IPS-20b (cell line): ENCODE results near the gene OST4.

Experiments used
- H3K27ac ChIP-seq: one replicate; pipeline ENCODE4 v1.5.1; 2013; ENCODE audit warnings: low read length
- H3K27me3 ChIP-seq: 2 replicates; pipeline ENCODE4 v1.6.1; 2013; ENCODE audit warnings: mild to moderate bottlenecking, low read length, inconsistent platforms; ENCODE audit not compliant: insufficient read depth
- H3K36me3 ChIP-seq: 2 replicates; pipeline ENCODE4 v1.6.1; 2013; ENCODE audit warnings: low read depth, mild to moderate bottlenecking, inconsistent platforms, low read length, moderate library complexity; ENCODE audit not compliant: insufficient read depth
- H3K4me1 ChIP-seq: 2 replicates; pipeline ENCODE4 v1.6.1; 2013; ENCODE audit warnings: mild to moderate bottlenecking, control low read depth, inconsistent platforms, low read length, moderate library complexity; ENCODE audit not compliant: insufficient read depth
- H3K4me3 ChIP-seq: 2 replicates; pipeline ENCODE4 v1.5.1; 2013; ENCODE audit warnings: mild to moderate bottlenecking, low read length, inconsistent platforms
- H3K9ac ChIP-seq: 2 replicates; pipeline ENCODE4 v1.6.1; 2013; ENCODE audit warnings: low read depth, mild to moderate bottlenecking, inconsistent platforms, low read length, moderate library complexity
- H3K9me3 ChIP-seq: 2 replicates; pipeline ENCODE4 v1.6.1; 2013; ENCODE audit warnings: mild to moderate bottlenecking, low read depth, low read length, inconsistent platforms; ENCODE audit not compliant: insufficient read depth

Gene OST4

GRCh38 chr2:27025281-27025800 lies 46.1 kb downstream of the OST4 start:
- Histone ChIP-seq H3K4me1 (no peaks in the 10 kb centered on the region; the same call in 1 of the 2 replicates), H3K36me3 (no peaks in the 10 kb centered on the region)

DNA sequence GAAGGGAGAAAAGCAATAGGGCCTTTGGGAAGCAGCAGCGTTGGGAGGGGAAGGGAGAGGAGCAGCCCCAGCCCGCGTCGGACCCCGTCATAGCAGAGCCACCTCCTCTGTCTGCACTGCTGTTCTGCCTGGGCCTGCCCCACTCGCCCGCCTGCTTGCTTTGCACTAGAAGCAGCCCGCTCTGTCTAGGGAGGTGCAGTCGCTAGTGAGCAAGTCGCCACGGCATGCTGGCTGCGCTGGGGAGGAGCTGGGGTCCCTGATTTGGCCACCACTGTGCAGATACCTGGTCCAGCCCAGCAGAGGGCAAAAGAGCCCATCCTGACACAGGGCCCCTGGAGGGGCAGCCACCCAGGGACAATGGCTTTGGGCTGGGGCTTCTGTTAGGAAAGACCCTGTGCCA lies 46.6 kb downstream of the OST4 start:
- H3K36me3 ChIP-seq, result no peaks in the 10 kb centered on the region
- H3K27ac ChIP-seq, result no peak overlapping the region
- no peak overlapping the region for H3K9ac ChIP-seq
- no peaks in the 10 kb centered on the region for H3K9me3 ChIP-seq
- H3K4me3 ChIP-seq, result no peak overlapping the region
- no peaks in the 10 kb centered on the region for H3K27me3 ChIP-seq
- H3K4me1 ChIP-seq, result no peaks in the 10 kb centered on the region; the same call in 1 of the 2 replicates

More at GRCh38 chr2:27025281-27025800, 46.1 kb downstream of the OST4 start:
- H3K4me3 ChIP-seq, result no peak overlapping the region
- H3K27ac ChIP-seq, result no peak overlapping the region
- no peaks in the 10 kb centered on the region for H3K9me3 ChIP-seq
- H3K27me3 ChIP-seq, result no peaks in the 10 kb centered on the region
- no peak overlapping the region for H3K9ac ChIP-seq

DNA sequence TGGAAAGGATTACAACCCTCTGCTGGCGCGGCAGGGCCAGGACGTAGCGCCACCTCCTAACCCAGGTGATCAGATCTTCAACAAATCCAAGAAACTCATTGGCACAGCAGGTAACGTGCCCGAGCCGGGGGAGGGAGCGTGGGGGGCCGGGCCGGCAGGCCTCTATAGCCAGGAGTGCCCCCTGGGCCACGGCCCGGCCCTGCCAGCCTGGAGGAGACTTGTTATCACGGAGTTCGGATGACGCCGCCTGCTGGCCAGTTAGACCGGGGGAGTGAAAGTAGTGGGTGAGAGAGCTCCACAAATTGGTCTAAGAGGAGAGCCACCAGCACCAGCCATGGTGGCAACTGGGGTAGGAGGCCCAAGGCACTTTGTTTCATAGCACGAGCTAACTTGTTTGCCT lies 47.3 kb downstream of the OST4 start:
- Histone ChIP-seq H3K4me3 (no peak overlapping the region), H3K27me3 (no peaks in the 10 kb centered on the region), H3K27ac (no peak overlapping the region), H3K36me3 (no peaks in the 10 kb centered on the region), H3K9ac (no peak overlapping the region), H3K4me1 (no peaks in the 10 kb centered on the region; the same call in 1 of the 2 replicates), H3K9me3 (no peaks in the 10 kb centered on the region)

- Histone ChIP-seq H3K36me3 (no peaks in the 10 kb centered on the region), H3K4me3 (no peak overlapping the region), H3K9me3 (no peaks in the 10 kb centered on the region), H3K27me3 (no peaks in the 10 kb centered on the region), H3K4me1 (no peaks in the 10 kb centered on the region; the same call in 1 of the 2 replicates), H3K27ac (no peak overlapping the region), H3K9ac (no peak overlapping the region)
These were observed 47.7 kb downstream of the OST4 start for GRCh38 chr2:27023740-27024139.

GRCh38 chr2:27021253-27022049 lies 50.0 kb downstream of the OST4 start:
- no peak overlapping the region for H3K27ac ChIP-seq
- H3K36me3 ChIP-seq, result no peaks in the 10 kb centered on the region
- no peaks in the 10 kb centered on the region for H3K9me3 ChIP-seq
- H3K4me1 ChIP-seq, result no peaks in the 10 kb centered on the region; the same call in 1 of the 2 replicates
- no peak overlapping the region for H3K9ac ChIP-seq
- no peaks in the 10 kb centered on the region for H3K27me3 ChIP-seq
- H3K4me3 ChIP-seq, result no peak overlapping the region
